ENCODE data around the gene POU2AF1.

Gene POU2AF1

GRCh38 chr11:111384494-111384893 lies 5.4 kb upstream of the POU2AF1 start:
- DNase-seq: no peak

- no peak for DNase-seq
Observed at GRCh38 chr11:111382451-111382850, 3.4 kb upstream of the POU2AF1 start.

DNA sequence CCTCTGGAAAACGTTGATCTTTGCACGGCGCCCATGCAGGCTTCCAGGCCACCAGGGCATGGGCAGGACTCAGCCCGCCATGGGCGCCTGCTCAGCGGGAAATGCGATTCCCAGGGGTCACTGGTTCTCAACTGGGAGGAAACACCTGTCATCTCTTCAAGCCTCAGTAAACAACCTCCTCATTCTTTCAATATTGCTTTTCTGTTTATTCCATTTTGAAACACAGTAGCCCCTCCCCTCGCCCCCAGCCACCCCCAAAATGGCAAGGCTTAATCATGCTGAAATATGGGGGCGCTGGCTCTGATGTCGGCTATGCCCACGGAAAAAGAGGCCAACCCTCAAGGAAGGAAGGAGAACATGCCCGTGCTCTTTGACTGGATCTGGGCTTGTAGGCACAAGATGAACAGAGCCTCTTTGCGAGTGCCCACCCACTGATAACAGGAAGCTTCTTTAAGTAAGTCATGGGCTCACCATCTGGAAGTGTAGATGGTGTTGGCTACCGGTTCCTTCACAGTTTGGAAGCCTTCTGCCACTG lies 594 bp upstream of the POU2AF1 start:
- DNase-seq: no peak

DNA sequence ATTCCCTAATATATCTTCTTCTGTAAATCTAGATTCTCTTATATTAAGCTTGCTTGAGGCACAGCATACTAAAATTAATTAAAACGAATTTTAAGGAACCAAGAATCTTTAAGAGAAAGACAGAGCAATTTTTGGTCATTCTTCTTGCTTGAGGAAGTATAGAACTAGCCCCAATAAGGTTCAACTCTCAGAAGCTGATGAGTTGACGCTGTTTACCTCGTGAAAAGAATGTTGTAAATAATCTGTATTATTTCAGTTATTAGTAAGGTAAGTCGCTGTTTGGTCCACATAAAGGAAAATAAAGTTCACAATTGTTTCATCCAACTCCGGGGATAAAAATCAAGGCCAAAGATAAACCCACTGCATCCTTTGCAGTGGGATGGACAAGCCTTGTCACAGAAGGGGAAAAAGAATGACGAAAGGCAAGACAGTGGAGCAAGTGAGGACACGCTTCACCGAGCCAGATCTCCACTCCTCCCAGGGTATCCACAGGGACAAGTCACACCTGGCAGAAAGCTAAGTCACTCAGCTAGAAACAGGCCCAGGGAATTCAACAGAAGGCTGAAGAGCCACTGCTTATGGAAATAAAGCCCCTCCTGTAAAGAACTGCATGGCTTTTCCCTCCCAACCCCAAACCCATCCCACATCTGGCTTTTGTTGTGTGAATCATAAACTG lies 752 bp downstream of the POU2AF1 start:
- no peak for DNase-seq

DNA sequence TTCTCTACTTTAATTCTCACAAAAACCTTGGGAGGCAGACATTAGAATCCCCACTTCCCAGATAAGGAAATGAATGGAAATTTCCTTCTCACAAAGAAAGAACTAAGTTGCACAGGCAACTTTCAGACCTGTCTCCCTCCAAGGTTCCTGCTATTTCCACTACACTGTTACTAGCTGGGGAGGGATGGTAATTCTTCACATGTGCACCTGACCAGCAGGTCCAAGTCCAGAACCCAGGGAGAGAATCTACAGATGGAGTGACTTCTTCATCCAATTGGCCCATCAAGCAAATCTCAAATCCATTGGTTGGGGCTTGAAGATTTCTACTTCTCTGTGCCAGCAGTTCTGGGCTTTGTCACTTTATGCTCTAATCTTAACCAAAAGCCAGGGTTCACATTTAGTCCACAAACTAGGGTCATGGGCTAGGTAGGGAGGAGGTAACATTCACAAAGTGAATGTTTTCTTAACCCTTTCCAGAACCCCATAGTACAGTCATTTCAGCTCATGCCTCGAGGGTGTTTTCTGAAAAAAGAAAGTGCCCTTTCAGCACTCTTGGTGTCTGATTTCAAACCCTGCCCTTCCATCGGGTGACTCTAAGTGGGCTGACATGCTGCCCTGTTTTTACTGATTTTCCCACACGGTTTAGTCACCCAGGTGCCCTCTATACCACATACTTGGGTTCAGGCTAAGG lies 2.7 kb downstream of the POU2AF1 start:
- DNase-seq: no peak

- DNase-seq: no peak
Observed at GRCh38 chr11:111373590-111373989, 5.5 kb downstream of the POU2AF1 start.

- no peak for DNase-seq
Observed at GRCh38 chr11:111372538-111372937, 6.5 kb downstream of the POU2AF1 start.

DNA sequence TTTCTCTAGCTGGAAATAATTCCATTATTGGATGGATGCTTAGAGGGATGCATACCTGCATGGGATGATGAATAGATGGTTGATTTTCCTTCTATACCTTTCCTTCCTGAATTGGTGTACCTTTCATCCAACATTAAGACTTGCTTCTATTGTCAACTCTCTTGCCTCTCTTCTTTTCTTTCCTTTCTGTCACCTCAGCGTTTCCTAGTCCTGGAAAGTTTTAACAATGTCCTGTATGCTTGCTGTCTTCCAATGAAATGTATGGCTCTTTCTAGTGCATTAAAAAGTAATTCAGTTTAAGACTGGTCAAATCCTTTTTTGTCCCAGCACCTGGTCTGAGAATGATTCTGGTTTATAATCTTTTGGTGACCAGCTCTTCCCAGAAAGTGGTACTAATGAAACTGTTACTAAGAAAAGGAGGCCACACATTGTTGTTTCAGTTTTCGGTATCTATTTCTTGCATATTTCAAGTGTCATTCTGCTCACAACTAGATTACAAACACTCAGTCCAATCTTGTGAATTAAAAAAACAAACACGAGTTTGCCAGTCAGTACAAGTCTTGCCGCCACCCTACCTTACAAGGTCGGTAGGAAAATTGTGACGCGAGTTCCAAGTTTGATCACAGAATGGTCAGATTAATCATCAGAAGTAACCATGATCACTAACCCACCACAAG lies 8.0 kb downstream of the POU2AF1 start:
- DNase-seq: no peak

- no peak for DNase-seq
Observed at GRCh38 chr11:111370270-111370901, 8.7 kb downstream of the POU2AF1 start.

GRCh38 chr11:111368285-111368560 lies 10.9 kb downstream of the POU2AF1 start:
- DNase-seq: no peak

DNA sequence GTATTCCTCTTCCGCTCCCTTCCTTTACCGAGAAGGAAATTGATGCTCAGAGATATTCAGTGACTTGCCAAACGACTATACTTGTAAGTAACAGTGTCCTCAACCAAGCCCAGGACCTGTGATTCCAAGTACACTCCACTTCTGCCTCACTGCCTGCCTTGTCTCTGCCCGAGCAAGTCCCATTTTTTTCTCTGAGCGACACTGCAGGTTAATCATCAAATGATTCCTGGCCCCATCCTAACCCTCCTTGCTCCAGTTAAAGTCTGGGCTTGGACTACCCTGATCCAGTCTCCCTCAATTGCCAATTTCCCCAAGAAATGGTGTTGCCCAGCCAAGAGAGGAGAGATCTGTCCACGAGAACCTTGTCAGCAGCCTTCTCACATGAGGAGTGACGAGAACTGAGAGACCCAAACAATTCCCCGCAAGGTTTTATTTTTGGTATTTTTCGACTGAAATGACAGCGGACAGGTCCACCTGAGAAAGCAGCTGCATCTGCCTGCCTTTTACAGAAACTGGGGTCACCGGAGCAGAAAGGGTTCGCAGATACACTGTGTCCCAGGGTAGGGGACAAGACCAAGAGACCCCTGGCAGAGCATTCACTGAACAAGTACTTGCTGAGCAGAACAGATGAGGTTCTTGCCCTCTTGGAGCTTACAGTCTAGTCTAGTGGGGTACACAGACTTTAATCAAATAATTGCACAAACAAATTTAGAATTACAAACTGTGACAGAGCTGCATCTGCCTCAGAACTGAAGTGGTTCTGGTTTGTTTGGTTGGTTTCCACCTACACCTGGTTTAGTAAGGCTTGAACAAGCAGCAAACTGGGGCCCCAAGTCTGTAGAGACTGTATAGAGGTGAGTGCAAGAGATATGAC lies 11.4 kb downstream of the POU2AF1 start:
- DNase-seq: no peak

DNA sequence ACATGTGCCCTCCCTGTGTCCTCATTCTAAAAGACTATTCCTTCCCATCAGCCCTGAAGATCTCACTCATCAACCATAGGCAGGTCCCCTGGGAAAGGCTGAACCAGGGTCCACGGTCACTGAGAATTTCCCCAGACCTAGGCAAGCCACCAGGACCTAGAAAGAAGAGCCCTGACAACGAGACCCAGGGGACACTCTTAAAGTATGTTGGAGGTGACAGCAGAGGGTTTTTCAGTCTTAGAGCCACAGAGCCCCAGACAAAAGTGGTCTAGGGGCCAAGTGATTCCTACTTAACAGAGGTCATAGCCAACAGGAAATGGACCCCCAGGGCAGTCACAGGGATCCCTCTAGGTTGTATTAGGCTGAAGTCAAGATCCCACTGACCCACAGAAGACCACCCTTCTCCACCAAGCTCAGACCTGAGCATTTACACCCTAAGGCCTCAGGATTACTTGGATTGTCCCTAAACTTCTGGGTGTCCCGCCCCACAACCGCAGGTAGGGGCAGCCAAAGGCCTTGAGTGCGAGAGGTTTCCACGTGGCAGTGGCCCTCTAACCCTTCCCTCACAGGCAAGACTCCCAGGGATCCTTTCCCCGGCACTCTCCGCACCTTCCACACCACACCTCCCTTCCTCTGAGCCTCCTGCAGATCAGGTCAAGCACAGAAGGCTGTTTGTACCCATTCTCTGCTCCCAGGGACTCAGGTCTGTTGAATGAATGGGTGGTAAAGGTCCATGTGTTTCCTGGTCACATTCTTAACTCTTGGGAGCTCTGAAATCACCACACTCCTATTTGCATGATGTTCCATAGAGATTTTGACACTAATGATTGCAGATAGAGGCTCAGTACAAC lies 12.3 kb downstream of the POU2AF1 start:
- no peak for DNase-seq

DNA sequence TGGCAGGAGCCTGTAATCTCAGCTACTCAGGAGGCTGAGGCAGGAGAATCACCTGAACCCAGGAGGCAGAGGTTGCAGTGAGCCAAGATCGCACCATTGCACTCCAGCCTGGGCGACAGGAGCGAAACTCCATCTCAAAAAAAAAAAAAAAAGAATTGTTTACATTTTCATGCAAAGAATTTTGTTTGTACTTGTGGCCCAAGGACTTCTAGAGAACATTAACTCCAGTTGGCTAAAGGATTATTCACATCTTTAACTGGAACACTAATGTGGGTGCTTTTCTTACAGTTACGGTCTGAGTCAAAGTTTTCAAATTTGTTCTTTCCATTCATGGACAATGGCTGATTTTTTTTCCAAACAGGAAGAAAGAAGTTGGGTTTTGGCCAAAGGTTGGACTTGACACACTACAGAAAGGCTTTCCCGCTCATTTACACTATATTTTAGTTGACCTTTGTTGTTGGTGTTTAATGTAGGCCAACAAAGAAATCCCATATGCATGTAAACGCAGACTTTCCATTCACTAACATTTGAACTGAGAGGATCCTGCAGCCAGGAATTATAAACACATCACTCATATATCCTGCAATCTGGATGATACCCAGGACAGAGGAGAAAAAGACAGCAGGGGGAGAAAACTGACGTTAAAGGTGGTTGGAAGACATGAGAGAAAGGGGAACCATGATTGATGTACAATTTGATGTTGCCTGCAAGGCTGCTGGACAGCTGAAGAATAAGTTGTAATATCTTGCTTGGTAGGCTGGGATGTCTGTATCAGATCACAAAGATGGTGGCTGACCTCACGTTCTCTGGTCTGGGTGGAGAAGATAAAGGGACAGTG lies 13.1 kb downstream of the POU2AF1 start:
- DNase-seq: no peak

- no peak for DNase-seq
Observed at GRCh38 chr11:111364503-111364902, 14.6 kb downstream of the POU2AF1 start.

DNA sequence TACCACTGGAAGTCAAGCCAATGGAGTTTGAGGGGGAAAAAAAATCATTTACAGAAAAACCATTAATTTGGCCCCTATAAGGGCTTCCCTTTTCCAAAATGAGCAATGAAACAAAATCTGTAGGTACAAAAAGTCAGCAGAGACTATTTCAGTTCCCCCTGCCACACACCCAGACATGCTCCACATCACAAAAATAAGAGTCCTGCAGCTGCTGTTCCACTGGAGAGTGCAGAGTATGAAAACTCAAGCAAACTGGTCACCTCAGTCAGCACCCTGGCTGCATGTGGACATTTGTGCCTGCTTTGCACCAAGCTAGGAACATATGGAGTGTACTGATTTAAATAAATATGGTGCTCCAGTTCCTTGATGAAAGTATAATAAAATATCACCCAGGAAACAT lies 15.1 kb downstream of the POU2AF1 start:
- no peak for DNase-seq

DNA sequence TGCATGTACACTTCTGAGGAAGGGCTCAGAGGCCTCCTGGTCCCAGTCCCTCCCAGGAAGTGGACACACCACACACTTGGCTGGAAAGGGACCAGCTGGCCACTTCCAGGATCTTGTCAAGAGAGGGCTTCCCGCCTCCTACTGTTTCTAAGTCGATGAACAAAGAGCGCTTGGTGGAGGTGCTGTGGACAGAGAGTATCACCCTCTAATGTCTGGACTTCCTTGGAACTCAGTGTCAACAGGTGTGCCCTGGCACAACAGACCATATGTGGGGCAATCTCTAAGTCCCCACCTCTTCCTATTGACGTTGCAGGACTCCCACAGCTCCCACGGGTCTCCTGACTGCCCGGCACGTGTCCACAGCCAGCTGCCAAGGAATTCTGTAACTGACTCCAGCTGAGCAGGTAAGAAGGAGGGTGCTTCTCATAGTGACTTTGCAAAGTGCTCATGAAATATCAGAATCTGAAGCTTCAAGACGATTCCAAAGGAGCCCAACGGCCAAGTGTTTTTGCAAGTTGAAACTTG lies 16.1 kb downstream of the POU2AF1 start:
- no peak for DNase-seq

DNA sequence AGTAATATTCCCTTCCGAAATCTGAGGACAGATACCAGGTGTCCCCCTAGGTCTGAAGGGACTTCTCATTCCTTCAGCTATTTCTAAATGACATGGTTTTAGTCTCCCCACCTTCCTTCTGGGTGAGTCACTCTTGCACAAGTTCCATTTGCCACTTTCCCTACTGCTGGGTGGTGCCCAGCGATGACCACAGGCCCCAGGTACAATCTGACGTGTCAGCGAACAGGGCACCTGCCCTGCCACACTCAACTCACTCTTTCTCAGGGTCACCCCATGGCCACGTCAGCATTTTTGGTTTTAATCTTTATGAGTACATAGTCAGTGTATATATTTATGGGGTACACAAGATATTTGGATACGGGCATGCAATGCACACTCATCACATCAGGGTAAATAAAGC lies 17.2 kb downstream of the POU2AF1 start:
- no peak for DNase-seq

DNA sequence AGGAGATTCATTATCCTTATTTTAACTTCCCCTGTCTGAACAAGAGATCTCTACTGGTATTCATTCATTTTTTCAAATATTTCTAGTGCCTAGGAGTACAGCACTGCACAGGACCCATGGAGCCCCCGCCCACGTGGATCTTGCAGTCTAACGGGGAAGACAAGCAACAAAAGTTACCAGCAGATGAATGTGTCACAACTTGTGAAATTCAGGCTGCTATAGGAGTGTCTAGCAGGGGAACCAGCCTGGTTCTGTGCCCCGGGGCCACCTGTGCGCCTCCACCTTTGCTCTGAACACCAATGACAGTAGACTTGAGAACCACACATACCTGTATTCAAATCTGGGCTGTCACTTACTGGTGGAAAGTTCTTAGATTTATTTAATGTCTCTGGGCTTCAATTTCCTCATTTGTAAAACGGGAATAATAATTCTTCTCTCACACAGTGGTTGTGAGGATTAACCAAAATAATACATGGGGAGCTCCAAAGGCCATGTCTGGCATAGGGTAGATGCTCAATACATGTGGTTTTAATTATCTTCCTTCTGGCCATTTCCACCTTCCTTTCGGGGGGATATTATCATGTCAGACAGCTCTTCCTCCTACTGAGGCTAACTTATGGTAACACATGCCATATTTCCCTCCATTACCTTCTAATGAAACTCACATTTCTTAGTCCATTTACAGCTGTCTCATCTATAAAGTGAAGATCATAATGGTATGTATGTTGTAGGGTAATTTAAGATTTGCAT lies 17.8 kb downstream of the POU2AF1 start:
- no peak for DNase-seq

GRCh38 chr11:111360150-111361043 lies 18.7 kb downstream of the POU2AF1 start:
- DNase-seq: no peak

Measured in MV-4-11 (cell line).